Measurements from ENCODE around the gene UBL7.

The UBL7 gene

GRCh38 chr15:74399100-74399499 is 61.9 kb downstream of the UBL7 start:
- Histone ChIP-seq H3K4me3 (replicated peaks; ENCODE audit: insufficient read depth, low read length) (no peak overlapping the region), H3K27ac (replicated peaks) (no peak overlapping the region), H3K27me3 (ENCODE audit: insufficient read depth, poor library complexity, severe bottlenecking) (no peaks in the 10 kb centered on the region)
- no peak for DNase-seq (ENCODE audit: low read depth in 1 of 2, low spot score in 1 of 2)
- TF ChIP-seq SPI1 (IDR thresholded peaks at IDR 0.05; ENCODE audit: borderline replicate concordance, low read depth) (no peak), POLR2AphosphoS5 (IDR thresholded peaks at IDR 0.05; ENCODE audit: low read depth) (no peak), GABPA (IDR thresholded peaks at IDR 0.05; ENCODE audit: low read depth) (no peak), CTCF (IDR thresholded peaks at IDR 0.05; ENCODE audit: insufficient read depth, low read length) (no peak)
- TF ChIP-seq, protein P1, sequence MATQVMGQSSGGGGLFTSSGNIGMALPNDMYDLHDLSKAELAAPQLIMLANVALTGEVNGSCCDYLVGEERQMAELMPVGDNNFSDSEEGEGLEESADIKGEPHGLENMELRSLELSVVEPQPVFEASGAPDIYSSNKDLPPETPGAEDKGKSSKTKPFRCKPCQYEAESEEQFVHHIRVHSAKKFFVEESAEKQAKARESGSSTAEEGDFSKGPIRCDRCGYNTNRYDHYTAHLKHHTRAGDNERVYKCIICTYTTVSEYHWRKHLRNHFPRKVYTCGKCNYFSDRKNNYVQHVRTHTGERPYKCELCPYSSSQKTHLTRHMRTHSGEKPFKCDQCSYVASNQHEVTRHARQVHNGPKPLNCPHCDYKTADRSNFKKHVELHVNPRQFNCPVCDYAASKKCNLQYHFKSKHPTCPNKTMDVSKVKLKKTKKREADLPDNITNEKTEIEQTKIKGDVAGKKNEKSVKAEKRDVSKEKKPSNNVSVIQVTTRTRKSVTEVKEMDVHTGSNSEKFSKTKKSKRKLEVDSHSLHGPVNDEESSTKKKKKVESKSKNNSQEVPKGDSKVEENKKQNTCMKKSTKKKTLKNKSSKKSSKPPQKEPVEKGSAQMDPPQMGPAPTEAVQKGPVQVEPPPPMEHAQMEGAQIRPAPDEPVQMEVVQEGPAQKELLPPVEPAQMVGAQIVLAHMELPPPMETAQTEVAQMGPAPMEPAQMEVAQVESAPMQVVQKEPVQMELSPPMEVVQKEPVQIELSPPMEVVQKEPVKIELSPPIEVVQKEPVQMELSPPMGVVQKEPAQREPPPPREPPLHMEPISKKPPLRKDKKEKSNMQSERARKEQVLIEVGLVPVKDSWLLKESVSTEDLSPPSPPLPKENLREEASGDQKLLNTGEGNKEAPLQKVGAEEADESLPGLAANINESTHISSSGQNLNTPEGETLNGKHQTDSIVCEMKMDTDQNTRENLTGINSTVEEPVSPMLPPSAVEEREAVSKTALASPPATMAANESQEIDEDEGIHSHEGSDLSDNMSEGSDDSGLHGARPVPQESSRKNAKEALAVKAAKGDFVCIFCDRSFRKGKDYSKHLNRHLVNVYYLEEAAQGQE (IDR thresholded peaks at IDR 0.05; ENCODE audit: insufficient replicate concordance, low read depth): no peak

GRCh38 chr15:74398183-74398582 is 62.8 kb downstream of the UBL7 start:
- no peak for DNase-seq (ENCODE audit: low read depth in 1 of 2, low spot score in 1 of 2)
- no peak overlapping the region for H3K27ac ChIP-seq (replicated peaks)
- H3K4me3 ChIP-seq (replicated peaks; ENCODE audit: insufficient read depth, low read length): no peak overlapping the region
- no peaks in the 10 kb centered on the region for H3K27me3 ChIP-seq (ENCODE audit: insufficient read depth, poor library complexity, severe bottlenecking)
- TF ChIP-seq GABPA (IDR thresholded peaks at IDR 0.05; ENCODE audit: low read depth) (no peak), SPI1 (IDR thresholded peaks at IDR 0.05; ENCODE audit: borderline replicate concordance, low read depth) (no peak), POLR2AphosphoS5 (IDR thresholded peaks at IDR 0.05; ENCODE audit: low read depth) (no peak), CTCF (IDR thresholded peaks at IDR 0.05; ENCODE audit: insufficient read depth, low read length) (no peak)
- TF ChIP-seq, protein P1 (IDR thresholded peaks at IDR 0.05; ENCODE audit: insufficient replicate concordance, low read depth): no peak

- no peaks in the 10 kb centered on the region for H3K27me3 ChIP-seq (ENCODE audit: insufficient read depth, poor library complexity, severe bottlenecking)
- TF ChIP-seq GABPA (IDR thresholded peaks at IDR 0.05; ENCODE audit: low read depth) (no peak), SPI1 (IDR thresholded peaks at IDR 0.05; ENCODE audit: borderline replicate concordance, low read depth) (no peak), CTCF (IDR thresholded peaks at IDR 0.05; ENCODE audit: insufficient read depth, low read length) (no peak), POLR2AphosphoS5 (IDR thresholded peaks at IDR 0.05; ENCODE audit: low read depth) (no peak)
- TF ChIP-seq, protein P1 (IDR thresholded peaks at IDR 0.05; ENCODE audit: insufficient replicate concordance, low read depth): no peak
- no peak for DNase-seq (ENCODE audit: low read depth in 1 of 2, low spot score in 1 of 2)
- no peak overlapping the region for H3K27ac ChIP-seq (replicated peaks)
- no peak overlapping the region for H3K4me3 ChIP-seq (replicated peaks; ENCODE audit: insufficient read depth, low read length)
Observed at GRCh38 chr15:74397239-74398068, 63.5 kb downstream of the UBL7 start.
